ENCODE measurements around the gene DCAF12. TPM values are rescaled to one million over a fixed set of nuclear protein-coding genes. Genes with fewer than 3 reads are reported as not detected.
"Not testable (repeated sequence)": the region's sequence is repeated elsewhere in the genome, so short reads cannot be mapped to it uniquely, and the experiment has no call there.

DCAF12 gene
- total RNA-seq, 2 experiments from 2014 or later, result 35.8 to 41.6 TPM

- Mint-ChIP-seq H3K36me3 (peaks cover 8% of the 10 kb centered on the region), H3K4me3 (peak overlapping the region; percentile 44), H3K27me3 (no peaks in the 10 kb centered on the region), H3K9me3 (no peaks in the 10 kb centered on the region), H3K27ac (no peak overlapping the region), H3K4me1 (peaks cover 27% of the 10 kb centered on the region)
- ATAC-seq (ENCODE audit: low read depth) (no peak), DNase-seq (no peak)
- POLR2A ChIA-PET, result interaction anchor here (0.7 kb wide), 1 partner anchor 601 kb away, joined by 3 read pairs; the partner anchor contains the start of gene GALT
Observed at GRCh38 chr9:34045903-34046302, 80.6 kb downstream of the DCAF12 start.

DNA sequence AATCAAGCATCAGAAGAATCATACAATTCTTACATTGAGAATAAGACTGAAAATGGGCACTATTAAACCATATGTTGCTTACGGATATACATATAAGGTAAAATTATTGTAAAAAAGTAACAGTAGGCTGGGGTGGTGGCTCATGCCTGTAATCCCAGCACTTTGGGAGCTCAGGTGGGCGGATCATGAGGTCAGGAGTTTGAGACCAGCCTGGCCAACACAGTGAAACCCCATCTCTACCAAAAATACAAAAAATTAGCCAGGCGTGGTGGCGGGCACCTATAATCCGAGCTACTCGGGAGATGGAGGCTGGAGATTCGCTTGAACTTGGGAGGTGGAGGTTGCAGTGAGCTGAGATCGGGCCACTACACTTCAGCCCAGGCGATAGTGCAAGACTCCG is 84.4 kb downstream of the DCAF12 start:
- DNase-seq; ATAC-seq (ENCODE audit: low read depth); H3K27ac Mint-ChIP-seq; POLR2A ChIA-PET; H3K9me3 Mint-ChIP-seq; H3K27me3 Mint-ChIP-seq; H3K4me3 Mint-ChIP-seq: not testable (repeated sequence)
- peaks cover 14% of the 10 kb centered on the region for H3K36me3 Mint-ChIP-seq
- peaks cover 15% of the 10 kb centered on the region for H3K4me1 Mint-ChIP-seq

DNA sequence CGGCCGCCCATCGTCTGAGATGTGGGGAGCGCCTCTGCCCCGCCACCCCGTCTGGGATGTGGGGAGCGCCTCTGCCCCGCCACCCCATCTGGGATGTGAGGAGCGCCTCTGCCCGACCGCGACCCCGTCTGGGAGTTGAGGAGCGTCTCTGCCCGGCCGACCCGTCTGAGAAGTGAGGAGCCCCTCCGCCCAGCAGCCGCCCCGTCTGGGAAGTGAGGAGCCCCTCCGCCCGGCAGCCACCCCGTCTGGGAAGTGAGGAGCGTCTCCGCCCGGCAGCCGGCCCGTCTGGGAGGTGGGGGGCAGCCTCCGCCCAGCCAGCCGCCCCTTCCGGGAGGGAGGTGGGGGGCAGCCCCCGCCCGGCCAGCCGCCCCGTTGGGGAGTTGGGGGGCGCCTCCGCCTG is 87.6 kb downstream of the DCAF12 start:
- H3K9me3 Mint-ChIP-seq; H3K27me3 Mint-ChIP-seq; DNase-seq; H3K27ac Mint-ChIP-seq; H3K4me3 Mint-ChIP-seq; POLR2A ChIA-PET; ATAC-seq (ENCODE audit: low read depth); H3K4me1 Mint-ChIP-seq: not testable (repeated sequence)
- peaks cover 16% of the 10 kb centered on the region for H3K36me3 Mint-ChIP-seq

DNA sequence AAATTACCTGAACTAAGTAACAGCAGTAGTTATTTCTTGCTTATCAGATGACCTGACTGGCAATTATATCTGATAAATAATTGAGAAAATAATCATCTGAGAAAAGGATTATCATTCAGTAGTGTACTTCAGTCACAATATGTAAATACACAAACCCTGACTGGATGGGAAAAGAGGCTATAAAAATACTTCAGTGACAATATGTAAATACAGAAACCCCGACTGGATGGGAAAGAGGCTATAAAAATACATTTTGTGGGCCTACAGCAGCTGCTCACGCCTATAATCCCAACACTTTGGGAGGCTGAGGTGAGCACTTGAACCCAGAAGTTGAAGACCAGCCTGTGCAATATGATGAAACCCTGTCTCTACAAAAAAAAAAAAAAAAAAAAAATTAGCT is 88.9 kb downstream of the DCAF12 start:
- Mint-ChIP-seq H3K27ac (no peak overlapping the region), H3K36me3 (peaks cover 18% of the 10 kb centered on the region), H3K4me3 (no peak overlapping the region), H3K27me3 (no peaks in the 10 kb centered on the region), H3K4me1 (peaks cover 8% of the 10 kb centered on the region), H3K9me3 (no peaks in the 10 kb centered on the region)
- DNase-seq (no peak), ATAC-seq (ENCODE audit: low read depth) (no peak)
- POLR2A ChIA-PET, result interaction anchor here (0.7 kb wide), 1 partner anchor 168 kb away, joined by 5 read pairs; no protein-coding TSS in a partner anchor

DNA sequence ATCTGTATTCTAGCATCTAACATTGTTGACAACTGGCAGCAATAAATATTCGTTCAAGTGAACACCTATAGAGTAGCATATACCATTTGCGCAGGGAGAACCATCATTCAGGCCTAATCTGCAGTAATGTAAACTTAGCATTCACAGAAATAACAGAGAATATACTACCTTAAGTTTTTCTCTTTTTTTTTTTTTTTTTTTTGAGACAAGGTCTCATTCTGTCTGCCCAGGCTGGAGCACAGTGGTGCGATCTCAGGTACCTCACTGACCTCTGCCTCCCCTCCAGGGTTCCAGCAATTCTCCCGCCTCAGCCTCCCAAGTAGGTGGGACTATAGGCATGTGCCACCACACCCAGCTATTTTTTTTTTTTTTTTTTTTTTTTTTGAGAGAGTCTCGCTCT is 89.9 kb downstream of the DCAF12 start:
- H3K9me3 Mint-ChIP-seq, result no peaks in the 10 kb centered on the region

More for the DNA sequence above, 89.9 kb downstream of the DCAF12 start:
- ATAC-seq (ENCODE audit: low read depth) (no peak), DNase-seq (no peak)
- Mint-ChIP-seq H3K36me3 (peaks cover 20% of the 10 kb centered on the region), H3K27me3 (no peaks in the 10 kb centered on the region), H3K27ac (no peak overlapping the region), H3K4me1 (peaks cover 8% of the 10 kb centered on the region), H3K4me3 (no peak overlapping the region)
- POLR2A ChIA-PET, result no interaction called here

Other genes with a start within 250 kb of the DCAF12 start
- 10 to 100 TPM; 42.9 to 48.8 TPM for gene UBAP2, start 77.8 kb downstream of the DCAF12 start, total RNA-seq
- 10 to 100 TPM; 36.3 to 36.5 TPM for gene UBAP1, start 52.3 kb upstream of the DCAF12 start, total RNA-seq
- gene KIF24, start 202.6 kb upstream of the DCAF12 start, total RNA-seq, result 1 to 10 TPM; 6.6 to 7.5 TPM
- gene NUDT2, start 202.9 kb upstream of the DCAF12 start, total RNA-seq, result 10 to 100 TPM; 22.8 to 26.3 TPM

Measured in activated naive CD8-positive, alpha-beta T cell treated with anti-CD3 and anti-CD28 coated beads, Interleukin-2, amount 10 ng/mL, durations not matched to agents 7 days and 5 days (primary cell).